HAP-1 (cell line): ENCODE results near the gene ATP6V1A.
A peak's percentile ranks its signal among the peaks of the same experiment; 100 is the strongest.

Experiments used
- DNase-seq, 2 experiments: peaks; one replicate each; pipeline ENCODE4 v3.0.0-alpha.2; 2016 to 2020; ENCODE audit warnings: low spot score in 2 of 2
- H3K27me3 ChIP-seq: fragments of 250-450 bp; sonication (Bioruptor Pico); 2 replicates; pipeline ENCODE4 v1.5.1; 2020; ENCODE audit warnings: low read depth, mild to moderate bottlenecking, moderate library complexity
- H3K36me3 ChIP-seq: fragments of 250-450 bp; sonication (Bioruptor Pico); replicated peaks from 2 replicates; pipeline ENCODE4 v1.5.1; 2020; ENCODE audit warnings: mild to moderate bottlenecking
- H3K4me1 ChIP-seq: fragments of 250-450 bp; sonication (Bioruptor Pico); 2 replicates; pipeline ENCODE4 v1.5.1; 2020; ENCODE audit warnings: mild to moderate bottlenecking
- H3K4me3 ChIP-seq: fragments of 250-450 bp; sonication (Bioruptor Pico); 2 replicates; pipeline ENCODE4 v1.5.1; 2020; ENCODE audit warnings: mild to moderate bottlenecking, moderate library complexity
- H3K9me3 ChIP-seq: fragments of 250-450 bp; sonication (Bioruptor Pico); 2 replicates; pipeline ENCODE4 v1.5.1; 2020; ENCODE audit warnings: mild to moderate bottlenecking, moderate library complexity
- in situ Hi-C: fragments of 300-500 bp; cut with MboI; formaldehyde crosslinking; loops from 3 replicates; pipeline ENCODE4 v1.14.3; 2020; ENCODE audit warnings: low sequenced_read_pairs, inconsistent platforms, mixed read lengths

ATP6V1A gene

GRCh38 chr3:113746548-113747282 is at the start of gene ATP6V1A:
Gene ATP6V1A, plus strand, starts transcription at chr3:113747035. Its CDS starts 31,719 bp downstream, at chr3:113778754.
- DNase-seq, result peak; percentile 92 to 96
- no peaks in the 10 kb centered on the region for H3K27me3 ChIP-seq
- in situ Hi-C loops, result loop anchor here (25.0 kb wide), 1 partner anchor 166 kb away; no protein-coding TSS in a partner anchor
- H3K4me3 ChIP-seq, result peak within 1 kb of the TSS; percentile 84
- peaks cover 33% of the 10 kb centered on the region for H3K4me1 ChIP-seq
- H3K36me3 ChIP-seq, result no peaks in the 10 kb centered on the region
- no peaks in the 10 kb centered on the region for H3K9me3 ChIP-seq

GRCh38 chr3:113697500-113698090 is 49.2 kb upstream of the ATP6V1A start:
- Histone ChIP-seq H3K36me3 (no peaks in the 10 kb centered on the region), H3K4me1 (peaks cover 15% of the 10 kb centered on the region), H3K9me3 (no peaks in the 10 kb centered on the region), H3K27me3 (no peaks in the 10 kb centered on the region), H3K4me3 (peak overlapping the region; percentile 61)
- in situ Hi-C loops, result no loop called here
- DNase-seq, result no peak

- H3K4me3 ChIP-seq, result peak overlapping the region; percentile 61; the same call in 1 of the 2 replicates
- peaks cover 15% of the 10 kb centered on the region for H3K4me1 ChIP-seq
- H3K36me3 ChIP-seq, result no peaks in the 10 kb centered on the region
- in situ Hi-C loops, result no loop called here
- DNase-seq, result no peak
- H3K27me3 ChIP-seq, result no peaks in the 10 kb centered on the region
- H3K9me3 ChIP-seq, result no peaks in the 10 kb centered on the region
Measured at GRCh38 chr3:113698213-113698742, 48.6 kb upstream of the ATP6V1A start.

GRCh38 chr3:113698956-113699355 is 47.9 kb upstream of the ATP6V1A start:
- no peak for DNase-seq
- Histone ChIP-seq H3K4me1 (peaks cover 15% of the 10 kb centered on the region), H3K27me3 (no peaks in the 10 kb centered on the region), H3K36me3 (no peaks in the 10 kb centered on the region), H3K4me3 (no peak overlapping the region), H3K9me3 (no peaks in the 10 kb centered on the region)
- in situ Hi-C loops, result no loop called here

GRCh38 chr3:113707835-113708234 is 39.0 kb upstream of the ATP6V1A start:
- Histone ChIP-seq H3K36me3 (no peaks in the 10 kb centered on the region), H3K9me3 (peaks cover 2% of the 10 kb centered on the region; the same call in 1 of the 2 replicates), H3K4me1 (peaks cover 18% of the 10 kb centered on the region), H3K4me3 (no peak overlapping the region), H3K27me3 (peaks cover 3% of the 10 kb centered on the region)
- DNase-seq, result no peak
- in situ Hi-C loops, result no loop called here

GRCh38 chr3:113712129-113712528 is 34.7 kb upstream of the ATP6V1A start:
- DNase-seq, result peak in 1 of 2 experiments; percentile 89
- Histone ChIP-seq H3K36me3 (peaks cover 7% of the 10 kb centered on the region), H3K4me1 (peaks cover 22% of the 10 kb centered on the region), H3K4me3 (no peak overlapping the region), H3K27me3 (peaks cover 3% of the 10 kb centered on the region), H3K9me3 (no peaks in the 10 kb centered on the region)
- in situ Hi-C loops, result no loop called here

GRCh38 chr3:113714702-113715101 is 32.1 kb upstream of the ATP6V1A start:
- H3K4me3 ChIP-seq, result no peak overlapping the region
- no peaks in the 10 kb centered on the region; the same call in none of the 2 replicates for H3K27me3 ChIP-seq
- no peaks in the 10 kb centered on the region for H3K9me3 ChIP-seq
- in situ Hi-C loops, result no loop called here
- DNase-seq, result no peak
- peaks cover 24% of the 10 kb centered on the region for H3K36me3 ChIP-seq
- H3K4me1 ChIP-seq, result peaks cover 22% of the 10 kb centered on the region

- in situ Hi-C loops, result no loop called here
- Histone ChIP-seq H3K9me3 (no peaks in the 10 kb centered on the region), H3K36me3 (peaks cover 50% of the 10 kb centered on the region), H3K4me1 (peaks cover 19% of the 10 kb centered on the region), H3K4me3 (no peak overlapping the region), H3K27me3 (no peaks in the 10 kb centered on the region)
- DNase-seq, result no peak
Measured at GRCh38 chr3:113717308-113717707, 29.5 kb upstream of the ATP6V1A start.

GRCh38 chr3:113717818-113718217 is 29.0 kb upstream of the ATP6V1A start:
- no peaks in the 10 kb centered on the region for H3K27me3 ChIP-seq
- in situ Hi-C loops, result no loop called here
- peaks cover 55% of the 10 kb centered on the region for H3K36me3 ChIP-seq
- DNase-seq, result no peak
- no peaks in the 10 kb centered on the region for H3K9me3 ChIP-seq
- no peak overlapping the region for H3K4me3 ChIP-seq
- peaks cover 18% of the 10 kb centered on the region for H3K4me1 ChIP-seq

GRCh38 chr3:113719294-113719693 is 27.5 kb upstream of the ATP6V1A start:
- H3K4me1 ChIP-seq, result peaks cover 14% of the 10 kb centered on the region
- DNase-seq, result no peak
- H3K9me3 ChIP-seq, result no peaks in the 10 kb centered on the region
- in situ Hi-C loops, result no loop called here
- H3K36me3 ChIP-seq, result peaks cover 63% of the 10 kb centered on the region
- H3K27me3 ChIP-seq, result no peaks in the 10 kb centered on the region
- no peak overlapping the region for H3K4me3 ChIP-seq

GRCh38 chr3:113719758-113720157 is 27.1 kb upstream of the ATP6V1A start:
- H3K4me1 ChIP-seq, result peaks cover 14% of the 10 kb centered on the region
- in situ Hi-C loops, result no loop called here
- no peak overlapping the region for H3K4me3 ChIP-seq
- no peaks in the 10 kb centered on the region for H3K27me3 ChIP-seq
- H3K9me3 ChIP-seq, result no peaks in the 10 kb centered on the region
- no peak for DNase-seq
- H3K36me3 ChIP-seq, result peaks cover 62% of the 10 kb centered on the region

GRCh38 chr3:113721636-113722035 is 25.2 kb upstream of the ATP6V1A start:
- Histone ChIP-seq H3K9me3 (no peaks in the 10 kb centered on the region), H3K4me3 (no peak overlapping the region), H3K27me3 (no peaks in the 10 kb centered on the region), H3K4me1 (peaks cover 22% of the 10 kb centered on the region), H3K36me3 (peaks cover 64% of the 10 kb centered on the region)
- in situ Hi-C loops, result no loop called here
- no peak for DNase-seq

- Histone ChIP-seq H3K9me3 (no peaks in the 10 kb centered on the region), H3K4me1 (peaks cover 38% of the 10 kb centered on the region), H3K4me3 (no peak overlapping the region), H3K27me3 (no peaks in the 10 kb centered on the region), H3K36me3 (peaks cover 26% of the 10 kb centered on the region)
- in situ Hi-C loops, result loop anchor here (25.0 kb wide), 1 partner anchor 184 kb away; no protein-coding TSS in a partner anchor
- DNase-seq, result no peak
Measured at GRCh38 chr3:113728661-113729060, 18.2 kb upstream of the ATP6V1A start.

GRCh38 chr3:113730550-113730949 is 16.3 kb upstream of the ATP6V1A start:
- H3K9me3 ChIP-seq, result no peaks in the 10 kb centered on the region
- no peaks in the 10 kb centered on the region for H3K27me3 ChIP-seq
- in situ Hi-C loops, result loop anchor here (25.0 kb wide), 1 partner anchor 182 kb away; no protein-coding TSS in a partner anchor
- H3K4me1 ChIP-seq, result peaks cover 35% of the 10 kb centered on the region
- no peak overlapping the region for H3K4me3 ChIP-seq
- H3K36me3 ChIP-seq, result peaks cover 23% of the 10 kb centered on the region
- peak; percentile 42 to 97 for DNase-seq
